HepG2 (cell line): ENCODE data around the gene BLVRB. TPM values are rescaled to one million over a fixed set of nuclear protein-coding genes. Genes with fewer than 3 reads are reported as not detected.

ENCODE experiments used
- CBX2 ChIP-seq, 2 experiments: fragments of 200-600 bp in 1 of 2; sonication (generic); formaldehyde crosslinking in 1 of 2; IDR thresholded peaks; 2 replicates each; pipeline versions ENCODE4 v1.7.0 to v1.8.1; 2018 to 2022; ENCODE audit warnings: low read depth in 2 of 2, low read length in 1 of 2, mild to moderate bottlenecking in 1 of 2, missing genetic modification reagents in 1 of 2
- CENPT ChIP-seq: sonication (generic); formaldehyde crosslinking; IDR thresholded peaks from 2 replicates; pipeline ENCODE4 v1.8.0; 2022; ENCODE audit warnings: low read depth, mild to moderate bottlenecking, moderate library complexity, missing genetic modification reagents
- EED ChIP-seq: sonication (generic); formaldehyde crosslinking; IDR thresholded peaks from 2 replicates; pipeline ENCODE4 v1.5.0; 2020; ENCODE audit warnings: mild to moderate bottlenecking, missing genetic modification reagents
- ELF3 ChIP-seq: IDR thresholded peaks from 2 replicates; pipeline ENCODE4 v1.6.1; 2016; ENCODE audit warnings: missing genetic modification reagents, missing compliant biosample characterization
- FOXP1 ChIP-seq, 2 experiments: fragments of 450-650 bp in 1 of 2; IDR thresholded peaks; 2 replicates each; pipeline ENCODE4 v1.6.1; 2017 to 2018; ENCODE audit warnings: antibody characterized with exemption in 1 of 2
- HNRNPUL1 ChIP-seq: fragments of 200-400 bp; formaldehyde crosslinking; IDR thresholded peaks from 2 replicates; pipeline ENCODE4 v1.6.1; 2017; ENCODE audit warnings: low read depth, mild to moderate bottlenecking, low read length, moderate library complexity
- KDM1A ChIP-seq: IDR thresholded peaks from 2 replicates; pipeline ENCODE4 v1.6.1; 2016; ENCODE audit warnings: missing compliant biosample characterization
- KMT2B ChIP-seq: IDR thresholded peaks from 2 replicates; pipeline ENCODE4 v1.6.1; 2016; ENCODE audit warnings: missing genetic modification reagents, missing compliant biosample characterization
- POLR2A ChIP-seq, 2 experiments: IDR thresholded peaks; 2 replicates each; pipeline ENCODE4 v1.6.1; 2011; ENCODE audit warnings: low read depth in 2 of 2, low read length in 2 of 2, mild to moderate bottlenecking in 1 of 2, moderate library complexity in 1 of 2; ENCODE audit not compliant: insufficient read depth in 1 of 2
- RFXANK ChIP-seq: IDR thresholded peaks from 2 replicates; pipeline ENCODE4 v1.6.1; 2016
- SETDB1 ChIP-seq: sonication (generic); formaldehyde crosslinking; IDR thresholded peaks from 2 replicates; pipeline ENCODE4 v1.5.1; 2020; ENCODE audit warnings: missing genetic modification reagents, mild to moderate bottlenecking, borderline replicate concordance
- SP4 ChIP-seq: sonication (generic); formaldehyde crosslinking; IDR thresholded peaks from 2 replicates; pipeline ENCODE4 v1.8.1; 2023; ENCODE audit warnings: mild to moderate bottlenecking, missing genetic modification reagents
- SUZ12 ChIP-seq: fragments of 150-350 bp; IDR thresholded peaks from 2 replicates; pipeline ENCODE4 v1.6.1; 2014; ENCODE audit warnings: low read depth, low read length
- TRIM24 ChIP-seq: sonication (generic); formaldehyde crosslinking; IDR thresholded peaks from 2 replicates; pipeline ENCODE4 v1.8.0; 2022; ENCODE audit warnings: mild to moderate bottlenecking, missing genetic modification reagents
- YEATS2 ChIP-seq: sonication (generic); formaldehyde crosslinking; IDR thresholded peaks from 2 replicates; pipeline ENCODE4 v1.4.0; 2020; ENCODE audit warnings: missing genetic modification reagents, borderline replicate concordance
- ZFX ChIP-seq: sonication (generic); formaldehyde crosslinking; IDR thresholded peaks from 2 replicates; pipeline ENCODE4 v1.4.0; 2020; ENCODE audit warnings: mild to moderate bottlenecking, low read depth, missing genetic modification reagents, moderate library complexity
- ZNF33A ChIP-seq: sonication (generic); formaldehyde crosslinking; IDR thresholded peaks from 2 replicates; pipeline ENCODE4 v1.5.1; 2020; ENCODE audit warnings: missing genetic modification reagents, mild to moderate bottlenecking, moderate library complexity, borderline replicate concordance
- ZNF713 ChIP-seq: sonication (generic); formaldehyde crosslinking; IDR thresholded peaks from 2 replicates; pipeline ENCODE4 v1.4.0; 2020; ENCODE audit warnings: mild to moderate bottlenecking, missing genetic modification reagents
- ZSCAN22 ChIP-seq: sonication (generic); formaldehyde crosslinking; IDR thresholded peaks from 2 replicates; pipeline ENCODE4 v1.4.0; 2020; ENCODE audit warnings: mild to moderate bottlenecking, missing genetic modification reagents
- polyA plus RNA-seq, 8 experiments: library from polyadenylated mRNA; depleted of rRNA in 3 of 8; stranded (reverse) in 7 of 8; unstranded in 1 of 8; fragments of >200 nt; fragmentation: Illumina TruSeq in 4 of 8; extraction: Trizol in 4 of 8; gene quantifications; 2 replicates each; pipeline versions ENCODE4 v1.2.1 to v1.2.3, GENCODE V29; 2011 to 2016; ENCODE audit warnings: low read depth in 4 of 8, missing spikeins in 1 of 8, mixed read lengths in 1 of 8; ENCODE audit not compliant: insufficient read depth in 1 of 8
- total RNA-seq, 5 experiments: library from RNA; depleted of rRNA; stranded (reverse); fragments of >200 nt; fragmentation: Illumina TruSeq; extraction: Trizol; gene quantifications; 2 replicates each; pipeline ENCODE4 v1.2.3, GENCODE V29; 2016; ENCODE audit warnings: low read depth in 1 of 5
- TF ChIP-seq, protein P1 (sequence below): sonication (generic); formaldehyde crosslinking; IDR thresholded peaks from 2 replicates; pipeline ENCODE4 v1.4.0; 2020; ENCODE audit warnings: missing genetic modification reagents, borderline replicate concordance
- TF ChIP-seq, protein P2 (sequence below): sonication (generic); formaldehyde crosslinking; IDR thresholded peaks from 2 replicates; pipeline ENCODE4 v1.4.0; 2020; ENCODE audit warnings: mild to moderate bottlenecking, missing genetic modification reagents
- TF ChIP-seq, protein P3 (sequence below): IDR thresholded peaks from 2 replicates; pipeline ENCODE4 v1.6.1; 2016; ENCODE audit warnings: low read depth
- TF ChIP-seq, protein P4 (sequence below), 2 experiments: sonication (generic) in 1 of 2; formaldehyde crosslinking in 1 of 2; IDR thresholded peaks; 2 replicates each; pipeline versions ENCODE4 v1.4.0 to v1.6.1; 2018 to 2020; ENCODE audit warnings: missing genetic modification reagents in 2 of 2, borderline replicate concordance in 1 of 2, low read depth in 1 of 2, mild to moderate bottlenecking in 1 of 2, missing biosample characterization in 1 of 2
- TF ChIP-seq, protein P5 (sequence below): sonication (generic); IDR thresholded peaks from 2 replicates; pipeline ENCODE4 v1.6.1; 2016; ENCODE audit warnings: low read depth, borderline replicate concordance

The BLVRB gene
- total and polyA plus RNA-seq, 2 of the 13 experiments (the other 11 are each of a cell fraction or from before 2014, with no cell fraction given) = 25.9 to 51.4 TPM

DNA sequence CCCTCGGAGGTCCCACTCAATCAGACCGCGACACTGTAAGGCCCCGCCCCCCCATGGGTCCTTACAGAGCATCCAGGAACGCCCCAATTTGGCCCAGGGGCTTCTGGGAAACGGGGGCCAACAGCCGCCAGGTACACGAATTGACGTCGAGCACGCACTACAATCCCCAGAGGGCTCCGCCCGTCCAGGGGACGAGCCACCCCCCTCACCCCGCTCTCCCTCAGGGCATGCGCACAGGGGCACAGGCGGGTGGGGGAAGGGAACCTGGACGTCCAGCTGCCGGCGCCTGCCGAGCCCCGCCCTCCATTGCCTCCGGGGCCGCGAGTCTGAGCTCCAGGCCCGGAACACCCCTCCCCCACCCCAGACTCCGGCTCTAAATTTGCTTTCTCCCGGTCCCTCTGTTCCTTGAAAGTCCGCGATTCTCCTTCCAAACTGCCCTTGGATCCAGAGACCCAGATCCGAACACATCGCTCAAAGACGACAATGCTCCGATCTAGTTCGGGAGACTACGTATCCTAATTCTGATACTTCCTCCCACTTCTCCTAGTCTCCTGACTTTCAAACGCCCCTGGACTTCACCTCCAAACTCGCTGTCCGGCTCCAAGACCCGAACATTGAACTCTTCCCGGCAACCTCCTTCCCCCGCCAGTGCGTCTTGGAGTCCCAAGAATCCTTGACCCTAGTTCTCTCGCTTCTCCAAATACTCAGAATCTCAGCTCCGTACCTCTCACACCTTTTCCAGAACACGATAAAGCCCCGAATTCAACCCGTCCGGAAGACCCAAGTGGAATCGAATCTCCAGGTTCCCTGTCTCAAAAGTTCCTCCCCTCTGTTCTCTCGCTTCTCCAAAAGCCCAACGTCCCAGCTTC, 22.2 kb downstream of the BLVRB start (continued):
- TF ChIP-seq EED (CRISPR knock-in tag) = no peak
- TF ChIP-seq SETDB1 (CRISPR knock-in tag) = no peak
- TF ChIP-seq RFXANK (CRISPR knock-in tag) = no peak
- no peak for TF ChIP-seq ZNF33A
- no peak for TF ChIP-seq KDM1A
- TF ChIP-seq YEATS2 = peak; percentile 62; the same call in 1 of the 2 replicates
- TF ChIP-seq, protein P1, sequence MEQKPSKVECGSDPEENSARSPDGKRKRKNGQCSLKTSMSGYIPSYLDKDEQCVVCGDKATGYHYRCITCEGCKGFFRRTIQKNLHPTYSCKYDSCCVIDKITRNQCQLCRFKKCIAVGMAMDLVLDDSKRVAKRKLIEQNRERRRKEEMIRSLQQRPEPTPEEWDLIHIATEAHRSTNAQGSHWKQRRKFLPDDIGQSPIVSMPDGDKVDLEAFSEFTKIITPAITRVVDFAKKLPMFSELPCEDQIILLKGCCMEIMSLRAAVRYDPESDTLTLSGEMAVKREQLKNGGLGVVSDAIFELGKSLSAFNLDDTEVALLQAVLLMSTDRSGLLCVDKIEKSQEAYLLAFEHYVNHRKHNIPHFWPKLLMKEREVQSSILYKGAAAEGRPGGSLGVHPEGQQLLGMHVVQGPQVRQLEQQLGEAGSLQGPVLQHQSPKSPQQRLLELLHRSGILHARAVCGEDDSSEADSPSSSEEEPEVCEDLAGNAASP (CRISPR knock-in tag) = peak; percentile 63; the same call in 1 of the 2 replicates
- TF ChIP-seq, protein P2, sequence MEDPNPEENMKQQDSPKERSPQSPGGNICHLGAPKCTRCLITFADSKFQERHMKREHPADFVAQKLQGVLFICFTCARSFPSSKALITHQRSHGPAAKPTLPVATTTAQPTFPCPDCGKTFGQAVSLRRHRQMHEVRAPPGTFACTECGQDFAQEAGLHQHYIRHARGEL (CRISPR knock-in tag) = no peak
- TF ChIP-seq, protein P3, sequence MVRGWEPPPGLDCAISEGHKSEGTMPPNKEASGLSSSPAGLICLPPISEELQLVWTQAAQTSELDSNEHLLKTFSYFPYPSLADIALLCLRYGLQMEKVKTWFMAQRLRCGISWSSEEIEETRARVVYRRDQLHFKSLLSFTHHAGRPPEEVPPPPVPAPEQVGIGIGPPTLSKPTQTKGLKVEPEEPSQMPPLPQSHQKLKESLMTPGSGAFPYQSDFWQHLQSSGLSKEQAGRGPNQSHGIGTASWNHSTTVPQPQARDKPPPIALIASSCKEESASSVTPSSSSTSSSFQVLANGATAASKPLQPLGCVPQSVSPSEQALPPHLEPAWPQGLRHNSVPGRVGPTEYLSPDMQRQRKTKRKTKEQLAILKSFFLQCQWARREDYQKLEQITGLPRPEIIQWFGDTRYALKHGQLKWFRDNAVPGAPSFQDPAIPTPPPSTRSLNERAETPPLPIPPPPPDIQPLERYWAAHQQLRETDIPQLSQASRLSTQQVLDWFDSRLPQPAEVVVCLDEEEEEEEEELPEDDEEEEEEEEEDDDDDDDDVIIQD = no peak
- no peak for TF ChIP-seq KMT2B (CRISPR knock-in tag)
- peak; percentile 32 to 49; a peak in 3 of 4 replicates for TF ChIP-seq POLR2A (IDR thresholded peaks at IDR 0.05; ENCODE audit: insufficient read depth in 1 of 2, low read depth in 2 of 2, low read length in 2 of 2)
- no peak for TF ChIP-seq HNRNPUL1
- TF ChIP-seq, protein P4, sequence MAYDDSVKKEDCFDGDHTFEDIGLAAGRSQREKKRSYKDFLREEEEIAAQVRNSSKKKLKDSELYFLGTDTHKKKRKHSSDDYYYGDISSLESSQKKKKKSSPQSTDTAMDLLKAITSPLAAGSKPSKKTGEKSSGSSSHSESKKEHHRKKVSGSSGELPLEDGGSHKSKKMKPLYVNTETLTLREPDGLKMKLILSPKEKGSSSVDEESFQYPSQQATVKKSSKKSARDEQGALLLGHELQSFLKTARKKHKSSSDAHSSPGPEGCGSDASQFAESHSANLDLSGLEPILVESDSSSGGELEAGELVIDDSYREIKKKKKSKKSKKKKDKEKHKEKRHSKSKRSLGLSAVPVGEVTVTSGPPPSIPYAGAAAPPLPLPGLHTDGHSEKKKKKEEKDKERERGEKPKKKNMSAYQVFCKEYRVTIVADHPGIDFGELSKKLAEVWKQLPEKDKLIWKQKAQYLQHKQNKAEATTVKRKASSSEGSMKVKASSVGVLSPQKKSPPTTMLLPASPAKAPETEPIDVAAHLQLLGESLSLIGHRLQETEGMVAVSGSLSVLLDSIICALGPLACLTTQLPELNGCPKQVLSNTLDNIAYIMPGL (CRISPR knock-in tag; IDR thresholded peaks at IDR 0.05; ENCODE audit: borderline replicate concordance in 1 of 2, low read depth in 1 of 2) = peak in 1 of 2 experiments; percentile 63; a peak in 1 of 4 replicates
- TF ChIP-seq, protein P5, sequence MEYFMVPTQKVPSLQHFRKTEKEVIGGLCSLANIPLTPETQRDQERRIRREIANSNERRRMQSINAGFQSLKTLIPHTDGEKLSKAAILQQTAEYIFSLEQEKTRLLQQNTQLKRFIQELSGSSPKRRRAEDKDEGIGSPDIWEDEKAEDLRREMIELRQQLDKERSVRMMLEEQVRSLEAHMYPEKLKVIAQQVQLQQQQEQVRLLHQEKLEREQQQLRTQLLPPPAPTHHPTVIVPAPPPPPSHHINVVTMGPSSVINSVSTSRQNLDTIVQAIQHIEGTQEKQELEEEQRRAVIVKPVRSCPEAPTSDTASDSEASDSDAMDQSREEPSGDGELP = peak; percentile 92
- TF ChIP-seq ZNF713 (CRISPR knock-in tag) = no peak
- peak; percentile 37; the same call in 1 of the 2 replicates for TF ChIP-seq ELF3 (CRISPR knock-in tag)
- TF ChIP-seq ZSCAN22 = no peak
- TF ChIP-seq CBX2 (IDR thresholded peaks at IDR 0.05; ENCODE audit: low read depth, low read length) = no peak
- no peak for TF ChIP-seq CBX2 (CRISPR knock-in tag; IDR thresholded peaks at IDR 0.05; ENCODE audit: low read depth)
- no peak for TF ChIP-seq TRIM24 (CRISPR knock-in tag)
- no peak for TF ChIP-seq FOXP1 (IDR thresholded peaks at IDR 0.05)
- peak; percentile 16; the same call in 1 of the 2 replicates for TF ChIP-seq FOXP1 (CRISPR knock-in tag; IDR thresholded peaks at IDR 0.05)
- no peak for TF ChIP-seq CENPT (CRISPR knock-in tag)
- TF ChIP-seq ZFX (CRISPR knock-in tag) = peak; percentile 14; the same call in 1 of the 2 replicates
- TF ChIP-seq SP4 = peak; percentile 91
- TF ChIP-seq SUZ12 = peak; percentile 65
